ENCODE results near the gene MBD2. TPM values are rescaled to one million over a fixed set of nuclear protein-coding genes. Genes with fewer than 3 reads are reported as not detected.

Gene MBD2
- total RNA-seq, 2 experiments from 2014 or later: 101 to 102 TPM

- TF ChIP-seq CTCF (IDR thresholded peaks at IDR 0.05): no peak
- no peak for ATAC-seq
- Mint-ChIP-seq H3K9me3 (no peaks in the 10 kb centered on the region), H3K4me3 (no peak overlapping the region), H3K4me1 (ENCODE audit: low read depth) (peaks cover 9% of the 10 kb centered on the region), H3K36me3 (ENCODE audit: low read depth) (peaks cover 63% of the 10 kb centered on the region), H3K27me3 (no peaks in the 10 kb centered on the region), H3K27ac (no peak overlapping the region)
- CTCF ChIA-PET: no interaction called here
- POLR2A ChIA-PET: no interaction called here
- DNase-seq: no peak
- intact Hi-C loops (cut with micrococcal nuclease): no loop called here
Measured at GRCh38 chr18:54159906-54160305, 64.6 kb downstream of the MBD2 start.

GRCh38 chr18:54157646-54158385 lies 66.7 kb downstream of the MBD2 start:
- Mint-ChIP-seq H3K27ac (no peak overlapping the region), H3K4me3 (no peak overlapping the region), H3K36me3 (ENCODE audit: low read depth) (peaks cover 69% of the 10 kb centered on the region), H3K27me3 (no peaks in the 10 kb centered on the region), H3K4me1 (ENCODE audit: low read depth) (peaks cover 5% of the 10 kb centered on the region), H3K9me3 (no peaks in the 10 kb centered on the region)
- no peak for ATAC-seq
- no peak for TF ChIP-seq CTCF (IDR thresholded peaks at IDR 0.05)
- CTCF ChIA-PET: no interaction called here
- POLR2A ChIA-PET: interaction anchor here (0.6 kb wide), 1 partner anchor 28 kb away, joined by 3 read pairs; no protein-coding TSS in a partner anchor
- intact Hi-C loops (cut with micrococcal nuclease): no loop called here
- DNase-seq: no peak

GRCh38 chr18:54155412-54155811 lies 69.1 kb downstream of the MBD2 start:
- Mint-ChIP-seq H3K4me3 (no peak overlapping the region), H3K4me1 (ENCODE audit: low read depth) (peaks cover 8% of the 10 kb centered on the region), H3K9me3 (no peaks in the 10 kb centered on the region), H3K36me3 (ENCODE audit: low read depth) (peaks cover 63% of the 10 kb centered on the region), H3K27ac (no peak overlapping the region), H3K27me3 (no peaks in the 10 kb centered on the region)
- no peak for TF ChIP-seq CTCF (IDR thresholded peaks at IDR 0.05)
- POLR2A ChIA-PET: no interaction called here
- intact Hi-C loops (cut with micrococcal nuclease): no loop called here
- DNase-seq (no peak), ATAC-seq (no peak)
- CTCF ChIA-PET: no interaction called here

- POLR2A ChIA-PET: no interaction called here
- no peak overlapping the region for H3K27ac Mint-ChIP-seq
Measured at GRCh38 chr18:54154231-54154630, 70.2 kb downstream of the MBD2 start.

More at GRCh38 chr18:54154231-54154630, 70.2 kb downstream of the MBD2 start:
- Mint-ChIP-seq H3K9me3 (no peaks in the 10 kb centered on the region), H3K4me1 (ENCODE audit: low read depth) (peaks cover 18% of the 10 kb centered on the region), H3K4me3 (no peak overlapping the region), H3K36me3 (ENCODE audit: low read depth) (peaks cover 52% of the 10 kb centered on the region), H3K27me3 (no peaks in the 10 kb centered on the region)
- CTCF ChIA-PET: no interaction called here
- no peak for TF ChIP-seq CTCF (IDR thresholded peaks at IDR 0.05)
- DNase-seq: no peak
- no peak for ATAC-seq
- intact Hi-C loops (cut with micrococcal nuclease): no loop called here
